ENCODE data around the gene NEU2.
"Not testable (repeated sequence)": the region's sequence is repeated elsewhere in the genome, so short reads cannot be mapped to it uniquely, and the experiment has no call there.

NEU2 gene

DNA sequence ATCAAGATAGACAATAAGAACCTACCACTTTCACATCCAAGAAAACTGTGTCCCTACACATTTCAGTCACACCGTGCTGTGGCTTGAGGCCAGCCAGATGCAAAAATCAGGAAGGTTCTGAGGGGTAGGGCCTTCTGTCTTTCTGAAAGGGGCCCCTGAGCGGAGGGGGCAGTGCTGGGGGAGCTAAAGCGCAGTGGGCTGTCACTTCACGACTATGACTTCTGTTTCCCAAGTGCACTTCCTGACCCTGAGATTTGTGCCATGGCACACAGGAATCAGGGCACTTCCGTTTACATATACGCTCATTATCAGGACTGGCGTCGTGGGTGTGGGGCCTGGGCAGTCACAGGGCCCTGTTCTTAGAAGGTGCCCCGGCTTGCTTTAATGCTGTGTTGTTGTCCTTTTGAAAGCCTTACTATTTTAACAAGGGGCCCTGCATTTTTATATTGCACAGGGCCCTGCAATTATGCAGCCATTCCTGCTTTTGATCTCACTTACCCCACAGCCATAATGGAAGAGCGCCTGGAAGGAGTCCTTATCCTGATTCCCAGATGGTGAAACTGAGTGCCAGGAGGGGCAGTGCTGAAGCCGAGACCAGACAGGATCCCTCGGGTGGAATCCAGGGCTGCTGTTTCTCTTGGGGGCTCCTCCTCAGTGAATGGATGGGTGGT is 20.0 kb upstream of the NEU2 start:
- H3K36me3 ChIP-seq (ENCODE audit: control insufficient read depth, insufficient read depth, low read length): peaks cover 8% of the 10 kb centered on the region
- no peaks in the 10 kb centered on the region for H3K9me3 ChIP-seq (ENCODE audit: control insufficient read depth, low read length)
- peak overlapping the region; percentile 75 for H3K4me3 ChIP-seq (ENCODE audit: low read length)
- H3K4me1 ChIP-seq (ENCODE audit: control insufficient read depth, insufficient read depth, low read length): peaks cover 20% of the 10 kb centered on the region
- peak overlapping the region; percentile 82 for H3K9ac ChIP-seq (ENCODE audit: low read length)
- no peaks in the 10 kb centered on the region for H3K27me3 ChIP-seq (ENCODE audit: control insufficient read depth, insufficient read depth, low read length)

GRCh38 chr2:233013027-233013461 is 19.4 kb upstream of the NEU2 start, which contains the start of gene NGEF:
NGEF (minus strand) TSS chr2:233013256; CDS start chr2:232974890, 38,366 bp downstream.
- Histone ChIP-seq H3K9me3 (ENCODE audit: control insufficient read depth, low read length) (no peaks in the 10 kb centered on the region), H3K4me3 (ENCODE audit: low read length) (peak within 1 kb of the TSS; percentile 75), H3K36me3 (ENCODE audit: control insufficient read depth, insufficient read depth, low read length) (peaks cover 8% of the 10 kb centered on the region), H3K27me3 (ENCODE audit: control insufficient read depth, insufficient read depth, low read length) (no peaks in the 10 kb centered on the region), H3K9ac (ENCODE audit: low read length) (peak within 1 kb of the TSS; percentile 82), H3K4me1 (ENCODE audit: control insufficient read depth, insufficient read depth, low read length) (peaks cover 22% of the 10 kb centered on the region)

- Histone ChIP-seq H3K9ac (ENCODE audit: low read length) (no peak overlapping the region), H3K4me3 (ENCODE audit: low read length) (no peak overlapping the region), H3K27me3 (ENCODE audit: control insufficient read depth, insufficient read depth, low read length) (no peaks in the 10 kb centered on the region), H3K4me1 (ENCODE audit: control insufficient read depth, insufficient read depth, low read length) (peaks cover 26% of the 10 kb centered on the region), H3K9me3 (ENCODE audit: control insufficient read depth, low read length) (no peaks in the 10 kb centered on the region), H3K36me3 (ENCODE audit: control insufficient read depth, insufficient read depth, low read length) (peaks cover 8% of the 10 kb centered on the region)
These were observed 18.8 kb upstream of the NEU2 start for GRCh38 chr2:233013650-233014049.

DNA sequence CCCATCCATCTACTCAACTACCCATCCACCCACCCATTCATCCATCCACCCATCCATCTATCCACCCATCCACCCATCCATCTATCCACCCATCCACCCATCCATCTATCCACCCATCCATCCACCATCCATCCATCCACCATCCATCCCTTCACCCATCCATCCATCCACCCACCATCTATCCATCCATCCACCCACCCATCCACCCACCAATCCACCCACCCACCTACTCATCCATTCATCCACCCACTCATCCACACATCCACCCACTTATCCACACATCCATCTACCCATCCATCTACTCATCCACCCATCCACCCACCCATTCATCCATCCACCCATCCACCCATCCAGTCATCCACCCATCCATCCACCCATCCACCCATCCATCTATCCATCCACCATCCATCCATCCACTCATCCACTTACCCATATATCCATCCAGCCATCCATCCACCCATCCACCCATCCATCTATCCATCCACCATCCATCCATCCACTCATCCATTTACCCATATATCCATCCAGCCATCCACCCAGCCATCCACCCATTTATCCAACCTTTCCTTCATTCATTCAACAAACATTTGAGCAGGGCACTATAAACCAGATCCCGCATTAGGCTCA is 17.3 kb upstream of the NEU2 start:
- Histone ChIP-seq H3K27me3 (ENCODE audit: control insufficient read depth, insufficient read depth, low read length) (no peaks in the 10 kb centered on the region), H3K9ac (ENCODE audit: low read length) (no peak overlapping the region), H3K9me3 (ENCODE audit: control insufficient read depth, low read length) (no peaks in the 10 kb centered on the region), H3K4me1 (ENCODE audit: control insufficient read depth, insufficient read depth, low read length) (peaks cover 24% of the 10 kb centered on the region), H3K36me3 (ENCODE audit: control insufficient read depth, insufficient read depth, low read length) (peaks cover under 1% of the 10 kb centered on the region), H3K4me3 (ENCODE audit: low read length) (no peak overlapping the region)

DNA sequence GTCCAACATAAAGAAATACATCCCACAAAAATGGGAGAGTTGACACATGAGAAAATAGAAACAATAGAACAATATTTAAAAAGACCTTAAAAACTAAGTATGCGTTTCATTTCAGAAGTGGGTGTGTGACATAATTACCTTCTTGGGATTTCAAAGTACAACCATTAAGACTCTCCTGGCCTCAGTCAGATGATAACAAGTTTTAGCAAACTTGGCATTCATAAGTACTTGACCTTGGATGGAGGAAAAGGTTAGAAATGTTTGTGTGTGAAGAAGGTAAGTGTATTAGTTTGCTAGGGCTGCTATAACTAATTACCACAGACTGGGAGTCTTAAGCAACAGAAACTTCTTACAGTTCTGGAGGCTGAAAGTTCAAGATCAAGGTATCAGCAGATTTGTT is 14.5 kb upstream of the NEU2 start:
- Histone ChIP-seq H3K4me1 (ENCODE audit: control insufficient read depth, insufficient read depth, low read length) (peaks cover 31% of the 10 kb centered on the region), H3K9ac (ENCODE audit: low read length) (no peak overlapping the region), H3K27me3 (ENCODE audit: control insufficient read depth, insufficient read depth, low read length) (no peaks in the 10 kb centered on the region), H3K9me3 (ENCODE audit: control insufficient read depth, low read length) (no peaks in the 10 kb centered on the region), H3K4me3 (ENCODE audit: low read length) (no peak overlapping the region), H3K36me3 (ENCODE audit: control insufficient read depth, insufficient read depth, low read length) (no peaks in the 10 kb centered on the region)

- H3K9me3 ChIP-seq (ENCODE audit: control insufficient read depth, low read length); H3K27me3 ChIP-seq (ENCODE audit: control insufficient read depth, insufficient read depth, low read length); H3K9ac ChIP-seq (ENCODE audit: low read length); H3K36me3 ChIP-seq (ENCODE audit: control insufficient read depth, insufficient read depth, low read length); H3K4me3 ChIP-seq (ENCODE audit: low read length): not testable (repeated sequence)
- peaks cover 27% of the 10 kb centered on the region for H3K4me1 ChIP-seq (ENCODE audit: control insufficient read depth, insufficient read depth, low read length)
These were observed 12.9 kb upstream of the NEU2 start for GRCh38 chr2:233019610-233020009.

GRCh38 chr2:233020454-233020853 is 12.0 kb upstream of the NEU2 start:
- peaks cover 27% of the 10 kb centered on the region for H3K4me1 ChIP-seq (ENCODE audit: control insufficient read depth, insufficient read depth, low read length)
- H3K9me3 ChIP-seq (ENCODE audit: control insufficient read depth, low read length): no peaks in the 10 kb centered on the region
- no peaks in the 10 kb centered on the region for H3K36me3 ChIP-seq (ENCODE audit: control insufficient read depth, insufficient read depth, low read length)
- H3K4me3 ChIP-seq (ENCODE audit: low read length): no peak overlapping the region
- no peak overlapping the region for H3K9ac ChIP-seq (ENCODE audit: low read length)
- H3K27me3 ChIP-seq (ENCODE audit: control insufficient read depth, insufficient read depth, low read length): no peaks in the 10 kb centered on the region

- H3K36me3 ChIP-seq (ENCODE audit: control insufficient read depth, insufficient read depth, low read length): no peaks in the 10 kb centered on the region
- H3K9me3 ChIP-seq (ENCODE audit: control insufficient read depth, low read length): no peaks in the 10 kb centered on the region
These were observed 10.7 kb upstream of the NEU2 start for GRCh38 chr2:233021771-233022170.

GRCh38 chr2:233022561-233022960 is 9.9 kb upstream of the NEU2 start:
- no peak overlapping the region for H3K4me3 ChIP-seq (ENCODE audit: low read length)
- peaks cover 27% of the 10 kb centered on the region for H3K4me1 ChIP-seq (ENCODE audit: control insufficient read depth, insufficient read depth, low read length)
- no peaks in the 10 kb centered on the region for H3K9me3 ChIP-seq (ENCODE audit: control insufficient read depth, low read length)
- H3K9ac ChIP-seq (ENCODE audit: low read length): no peak overlapping the region
- no peaks in the 10 kb centered on the region for H3K27me3 ChIP-seq (ENCODE audit: control insufficient read depth, insufficient read depth, low read length)
- no peaks in the 10 kb centered on the region for H3K36me3 ChIP-seq (ENCODE audit: control insufficient read depth, insufficient read depth, low read length)

More at GRCh38 chr2:233021771-233022170, 10.7 kb upstream of the NEU2 start:
- H3K4me3 ChIP-seq (ENCODE audit: low read length): no peak overlapping the region
- peaks cover 27% of the 10 kb centered on the region for H3K4me1 ChIP-seq (ENCODE audit: control insufficient read depth, insufficient read depth, low read length)
- no peaks in the 10 kb centered on the region for H3K27me3 ChIP-seq (ENCODE audit: control insufficient read depth, insufficient read depth, low read length)
- no peak overlapping the region for H3K9ac ChIP-seq (ENCODE audit: low read length)

- no peak overlapping the region for H3K9ac ChIP-seq (ENCODE audit: low read length)
- H3K36me3 ChIP-seq (ENCODE audit: control insufficient read depth, insufficient read depth, low read length): no peaks in the 10 kb centered on the region
- H3K4me3 ChIP-seq (ENCODE audit: low read length): no peak overlapping the region
- H3K27me3 ChIP-seq (ENCODE audit: control insufficient read depth, insufficient read depth, low read length): no peaks in the 10 kb centered on the region
- H3K4me1 ChIP-seq (ENCODE audit: control insufficient read depth, insufficient read depth, low read length): peaks cover 24% of the 10 kb centered on the region
- no peaks in the 10 kb centered on the region for H3K9me3 ChIP-seq (ENCODE audit: control insufficient read depth, low read length)
These were observed 9.3 kb upstream of the NEU2 start for GRCh38 chr2:233023007-233023760.

DNA sequence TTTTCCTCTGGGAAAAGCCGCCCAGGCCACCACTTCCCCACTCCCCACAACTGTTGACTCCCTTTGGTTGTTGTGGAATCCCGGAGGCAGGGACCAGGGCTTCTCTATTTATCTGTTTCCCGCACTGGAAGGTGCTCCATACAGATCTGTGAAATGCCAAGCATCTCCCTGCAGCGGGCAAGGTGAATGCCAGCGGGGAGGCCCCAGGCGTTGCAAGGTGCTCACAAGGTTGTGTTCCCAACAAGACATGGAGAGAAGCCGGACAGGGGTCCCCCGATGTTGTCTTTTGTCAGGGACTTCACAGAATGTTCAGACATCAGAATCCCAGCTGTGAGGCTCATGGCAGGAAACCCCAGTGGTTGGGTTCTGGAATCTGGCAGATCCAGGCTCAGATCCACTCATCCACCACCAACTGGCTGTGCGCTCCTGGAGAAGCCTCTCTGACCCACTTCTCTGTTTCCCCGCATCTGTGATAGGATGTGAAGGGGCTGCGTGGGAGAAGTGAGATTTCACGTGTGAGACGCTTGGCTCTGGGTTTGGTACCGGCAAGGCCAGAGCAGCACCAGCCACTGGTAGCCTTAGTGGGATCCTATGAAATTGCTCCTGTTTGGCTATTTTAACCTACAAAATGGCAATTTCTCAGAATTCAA is 8.6 kb upstream of the NEU2 start:
- Histone ChIP-seq H3K4me3 (ENCODE audit: low read length) (no peak overlapping the region), H3K9me3 (ENCODE audit: control insufficient read depth, low read length) (no peaks in the 10 kb centered on the region), H3K27me3 (ENCODE audit: control insufficient read depth, insufficient read depth, low read length) (no peaks in the 10 kb centered on the region), H3K4me1 (ENCODE audit: control insufficient read depth, insufficient read depth, low read length) (peaks cover 21% of the 10 kb centered on the region), H3K9ac (ENCODE audit: low read length) (no peak overlapping the region), H3K36me3 (ENCODE audit: control insufficient read depth, insufficient read depth, low read length) (no peaks in the 10 kb centered on the region)

DNA sequence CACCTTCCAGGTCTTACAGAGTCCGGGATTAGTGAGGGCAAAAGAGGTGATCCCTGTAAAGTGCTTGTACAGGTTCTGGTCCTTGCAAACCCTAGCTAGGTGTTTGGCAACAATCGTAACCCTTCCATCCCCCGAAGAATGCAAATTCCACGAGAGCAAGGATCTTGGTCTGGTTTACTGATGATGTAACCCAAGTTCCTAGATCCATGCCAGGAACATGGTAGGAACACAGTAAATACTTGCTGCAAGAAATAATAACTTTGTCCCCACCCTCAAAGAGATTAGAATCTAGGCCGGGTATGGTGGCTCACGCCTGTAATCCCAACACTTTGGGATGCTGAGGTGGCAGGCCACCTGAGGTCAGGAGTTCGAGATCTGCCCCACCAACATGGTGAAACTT is 6.8 kb upstream of the NEU2 start:
- Histone ChIP-seq H3K4me3 (ENCODE audit: low read length) (no peak overlapping the region), H3K4me1 (ENCODE audit: control insufficient read depth, insufficient read depth, low read length) (peaks cover 17% of the 10 kb centered on the region), H3K36me3 (ENCODE audit: control insufficient read depth, insufficient read depth, low read length) (no peaks in the 10 kb centered on the region), H3K27me3 (ENCODE audit: control insufficient read depth, insufficient read depth, low read length) (no peaks in the 10 kb centered on the region), H3K9ac (ENCODE audit: low read length) (no peak overlapping the region), H3K9me3 (ENCODE audit: control insufficient read depth, low read length) (no peaks in the 10 kb centered on the region)

All from mucosa of stomach (tissue), 1 donor.